COLO668 (cell line): ENCODE results near the gene FAM118B.
"Not testable (repeated sequence)": the region's sequence is repeated elsewhere in the genome, so short reads cannot be mapped to it uniquely, and the experiment has no call there.

Experiments
- DNase-seq: peaks from one replicate; lab custom pipeline; 2025; ENCODE audit not compliant: unreplicated experiment; lab: John Stamatoyannopoulos, UW

The FAM118B gene

DNA sequence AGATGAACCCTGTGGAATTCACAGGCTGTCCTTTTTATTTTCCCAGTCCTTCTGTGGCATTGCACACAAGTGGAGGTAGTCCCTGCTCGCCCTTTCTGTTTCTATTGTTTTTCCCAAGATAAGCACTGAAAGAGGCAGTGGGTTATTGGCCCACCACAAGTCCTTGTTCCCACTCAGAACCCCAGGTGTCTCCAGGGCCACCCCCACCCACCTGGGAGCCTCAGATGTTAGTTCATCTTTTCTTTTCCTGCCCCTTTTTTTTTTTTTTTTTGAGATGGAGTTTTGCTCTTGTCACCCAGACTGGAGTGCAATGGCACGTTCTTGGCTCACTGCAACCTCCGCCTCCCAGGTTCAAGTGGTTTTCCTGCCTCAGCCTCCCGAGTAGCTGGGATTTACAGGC is 97.2 kb downstream of the FAM118B start:
- DNase-seq: not testable (repeated sequence)

DNA sequence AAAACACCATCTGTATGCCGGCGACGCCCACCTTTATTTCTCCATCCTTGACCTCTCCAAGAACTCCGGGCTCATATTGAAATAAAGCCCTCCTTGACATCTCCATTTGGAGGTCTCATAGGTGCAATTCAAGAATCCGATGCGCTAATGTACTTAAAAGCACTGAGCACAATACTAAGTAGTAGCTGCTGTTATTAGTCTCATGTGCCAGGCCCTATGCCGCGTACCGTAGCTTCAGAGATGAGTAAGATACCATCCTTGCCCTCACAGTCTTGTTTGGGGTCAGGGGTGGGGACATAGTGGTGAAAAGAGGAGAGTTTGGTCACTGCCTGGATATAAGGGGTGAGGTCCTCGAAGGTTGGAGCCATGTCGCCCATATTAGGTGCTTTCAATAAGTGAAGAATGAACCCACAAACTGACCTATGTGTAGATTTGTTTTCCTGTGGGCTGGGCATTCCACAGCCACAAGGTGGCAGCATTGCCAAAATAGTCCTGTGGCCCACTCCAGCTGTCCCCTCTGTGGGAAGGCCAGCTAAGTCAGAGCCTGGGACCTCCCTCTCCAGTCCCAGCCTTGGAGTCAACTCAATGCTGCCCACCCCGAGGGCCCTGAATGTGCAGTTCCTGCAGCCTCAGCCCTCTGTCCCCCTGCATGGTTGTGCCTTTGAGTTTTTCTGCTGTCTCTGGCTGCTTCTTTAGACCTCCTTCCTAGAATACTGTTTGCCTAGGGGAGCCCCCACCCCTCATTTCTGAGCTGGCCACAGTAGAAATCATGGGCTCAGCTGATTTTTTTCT is 98.8 kb downstream of the FAM118B start:
- DNase-seq: peak; percentile 69

GRCh38 chr11:126310992-126311310 is 99.4 kb downstream of the FAM118B start:
- no peak for DNase-seq

GRCh38 chr11:126311401-126312291 is 100.1 kb downstream of the FAM118B start:
- no peak for DNase-seq
